ENCODE measurements around the gene UTS2R.
A peak's percentile ranks its signal among the peaks of the same experiment; 100 is the strongest.
"Not testable (repeated sequence)": the region's sequence is repeated elsewhere in the genome, so short reads cannot be mapped to it uniquely, and the experiment has no call there.

Gene UTS2R

GRCh38 chr17:82376042-82376730 is 4.6 kb downstream of the UTS2R start:
- no peak overlapping the region for H3K4me3 ChIP-seq (ENCODE audit: low read depth in 1 of 2, low read length in 2 of 2)
- no peaks in the 10 kb centered on the region for H3K9me3 ChIP-seq (ENCODE audit: control insufficient read depth in 1 of 2, low read length in 2 of 2)
- H3K27ac ChIP-seq (ENCODE audit: low read depth, low read length), result no peak overlapping the region
- peaks cover 26 to 36% of the 10 kb centered on the region in 2 donors for H3K27me3 ChIP-seq (ENCODE audit: control insufficient read depth in 1 of 2, insufficient read depth in 2 of 2, low read length in 2 of 2)
- peaks cover 7 to 18% of the 10 kb centered on the region in 2 donors for H3K4me1 ChIP-seq (ENCODE audit: control insufficient read depth in 1 of 2, insufficient read depth in 2 of 2, low read length in 2 of 2)
- no peaks in the 10 kb centered on the region for H3K36me3 ChIP-seq (ENCODE audit: control insufficient read depth in 1 of 2, insufficient read depth in 2 of 2, low read length in 2 of 2)
- H3K9ac ChIP-seq (ENCODE audit: low read depth in 1 of 2, low read length in 2 of 2), result no peak overlapping the region

DNA sequence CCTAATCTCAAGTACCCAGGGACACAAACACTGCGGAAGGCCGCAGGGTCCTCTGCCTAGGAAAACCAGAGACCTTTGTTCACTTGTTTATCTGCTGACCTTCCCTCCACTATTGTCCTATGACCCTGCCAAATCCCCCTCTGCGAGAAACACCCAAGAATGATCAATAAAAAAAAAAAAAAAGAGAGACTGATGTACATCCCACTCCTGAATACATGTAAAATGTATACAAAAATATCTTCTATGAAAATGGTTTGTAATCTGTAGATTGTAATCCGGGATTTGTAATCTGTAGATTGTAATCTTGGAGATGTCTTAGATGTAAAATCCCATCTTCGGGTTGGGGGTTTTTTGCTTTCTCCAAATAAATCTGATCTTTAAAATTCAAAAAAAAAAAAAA is 5.7 kb downstream of the UTS2R start:
- Histone ChIP-seq H3K27me3 (ENCODE audit: control insufficient read depth in 1 of 2, insufficient read depth in 2 of 2, low read length in 2 of 2) (peaks cover 21 to 30% of the 10 kb centered on the region in 2 donors), H3K4me1 (ENCODE audit: control insufficient read depth in 1 of 2, insufficient read depth in 2 of 2, low read length in 2 of 2) (peaks cover 6 to 16% of the 10 kb centered on the region in 2 donors)
- H3K9ac ChIP-seq (ENCODE audit: low read depth in 1 of 2, low read length in 2 of 2); H3K4me3 ChIP-seq (ENCODE audit: low read depth in 1 of 2, low read length in 2 of 2); H3K36me3 ChIP-seq (ENCODE audit: control insufficient read depth in 1 of 2, insufficient read depth in 2 of 2, low read length in 2 of 2); H3K9me3 ChIP-seq (ENCODE audit: control insufficient read depth in 1 of 2, low read length in 2 of 2); H3K27ac ChIP-seq (ENCODE audit: low read depth, low read length): not testable (repeated sequence)

GRCh38 chr17:82377924-82378740 is 6.6 kb downstream of the UTS2R start:
- Histone ChIP-seq H3K9ac (ENCODE audit: low read depth in 1 of 2, low read length in 2 of 2) (no peak overlapping the region), H3K4me1 (ENCODE audit: control insufficient read depth in 1 of 2, insufficient read depth in 2 of 2, low read length in 2 of 2) (peaks cover 0 to 11% of the 10 kb centered on the region in 2 donors), H3K36me3 (ENCODE audit: control insufficient read depth in 1 of 2, insufficient read depth in 2 of 2, low read length in 2 of 2) (no peaks in the 10 kb centered on the region), H3K27me3 (ENCODE audit: control insufficient read depth in 1 of 2, insufficient read depth in 2 of 2, low read length in 2 of 2) (peaks cover 14 to 25% of the 10 kb centered on the region in 2 donors), H3K9me3 (ENCODE audit: control insufficient read depth in 1 of 2, low read length in 2 of 2) (no peaks in the 10 kb centered on the region), H3K27ac (ENCODE audit: low read depth, low read length) (no peak overlapping the region), H3K4me3 (ENCODE audit: low read depth in 1 of 2, low read length in 2 of 2) (no peak overlapping the region)

GRCh38 chr17:82378741-82379021 is 7.1 kb downstream of the UTS2R start:
- H3K9me3 ChIP-seq (ENCODE audit: control insufficient read depth in 1 of 2, low read length in 2 of 2), result no peaks in the 10 kb centered on the region
- no peak overlapping the region for H3K9ac ChIP-seq (ENCODE audit: low read depth in 1 of 2, low read length in 2 of 2)
- no peaks in the 10 kb centered on the region for H3K36me3 ChIP-seq (ENCODE audit: control insufficient read depth in 1 of 2, insufficient read depth in 2 of 2, low read length in 2 of 2)
- no peak overlapping the region for H3K4me3 ChIP-seq (ENCODE audit: low read depth in 1 of 2, low read length in 2 of 2)
- peaks cover 0 to 11% of the 10 kb centered on the region in 2 donors for H3K4me1 ChIP-seq (ENCODE audit: control insufficient read depth in 1 of 2, insufficient read depth in 2 of 2, low read length in 2 of 2)
- H3K27me3 ChIP-seq (ENCODE audit: control insufficient read depth in 1 of 2, insufficient read depth in 2 of 2, low read length in 2 of 2), result peaks cover 14 to 25% of the 10 kb centered on the region in 2 donors
- no peak overlapping the region for H3K27ac ChIP-seq (ENCODE audit: low read depth, low read length)

GRCh38 chr17:82380860-82381702 is 9.5 kb downstream of the UTS2R start:
- Histone ChIP-seq H3K36me3 (ENCODE audit: control insufficient read depth in 1 of 2, insufficient read depth in 2 of 2, low read length in 2 of 2) (no peaks in the 10 kb centered on the region), H3K9ac (ENCODE audit: low read depth in 1 of 2, low read length in 2 of 2) (no peak overlapping the region), H3K27me3 (ENCODE audit: control insufficient read depth in 1 of 2, insufficient read depth in 2 of 2, low read length in 2 of 2) (peaks cover 6 to 14% of the 10 kb centered on the region in 2 donors), H3K9me3 (ENCODE audit: control insufficient read depth in 1 of 2, low read length in 2 of 2) (no peaks in the 10 kb centered on the region), H3K4me1 (ENCODE audit: control insufficient read depth in 1 of 2, insufficient read depth in 2 of 2, low read length in 2 of 2) (peaks cover 11 to 16% of the 10 kb centered on the region in 2 donors), H3K4me3 (ENCODE audit: low read depth in 1 of 2, low read length in 2 of 2) (peak overlapping the region; percentile 44 to 54), H3K27ac (ENCODE audit: low read depth, low read length) (no peak overlapping the region)

DNA sequence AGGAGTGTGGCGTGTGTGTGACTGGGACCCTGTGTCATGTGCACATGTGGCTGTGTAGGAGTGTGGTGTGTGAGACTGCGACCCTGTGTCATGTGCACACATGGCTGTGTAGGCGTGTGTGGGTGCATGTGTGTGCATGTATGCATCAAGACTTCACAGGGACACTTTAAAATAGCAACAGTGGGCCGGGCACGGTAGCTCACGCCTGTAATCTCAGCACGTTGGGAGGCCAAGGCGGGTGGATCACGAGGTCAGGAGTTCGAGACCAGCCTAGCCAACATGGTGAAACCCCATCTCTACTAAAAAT is 10.1 kb downstream of the UTS2R start:
- not testable (repeated sequence) for H3K27ac ChIP-seq (ENCODE audit: low read depth, low read length); H3K36me3 ChIP-seq (ENCODE audit: control insufficient read depth in 1 of 2, insufficient read depth in 2 of 2, low read length in 2 of 2); H3K9me3 ChIP-seq (ENCODE audit: control insufficient read depth in 1 of 2, low read length in 2 of 2); H3K9ac ChIP-seq (ENCODE audit: low read depth in 1 of 2, low read length in 2 of 2)
- peak overlapping the region in 1 of 2 donors; percentile 44 for H3K4me3 ChIP-seq (ENCODE audit: low read depth in 1 of 2, low read length in 2 of 2)
- H3K27me3 ChIP-seq (ENCODE audit: control insufficient read depth in 1 of 2, insufficient read depth in 2 of 2, low read length in 2 of 2), result peaks cover 5 to 17% of the 10 kb centered on the region in 2 donors
- peaks cover 11 to 16% of the 10 kb centered on the region in 2 donors for H3K4me1 ChIP-seq (ENCODE audit: control insufficient read depth in 1 of 2, insufficient read depth in 2 of 2, low read length in 2 of 2)

GRCh38 chr17:82382220-82382932 is 10.8 kb downstream of the UTS2R start:
- Histone ChIP-seq H3K27me3 (ENCODE audit: control insufficient read depth in 1 of 2, insufficient read depth in 2 of 2, low read length in 2 of 2) (peaks cover 12 to 23% of the 10 kb centered on the region in 2 donors), H3K4me1 (ENCODE audit: control insufficient read depth in 1 of 2, insufficient read depth in 2 of 2, low read length in 2 of 2) (peaks cover 11 to 20% of the 10 kb centered on the region in 2 donors)
- not testable (repeated sequence) for H3K4me3 ChIP-seq (ENCODE audit: low read depth in 1 of 2, low read length in 2 of 2); H3K36me3 ChIP-seq (ENCODE audit: control insufficient read depth in 1 of 2, insufficient read depth in 2 of 2, low read length in 2 of 2); H3K27ac ChIP-seq (ENCODE audit: low read depth, low read length); H3K9ac ChIP-seq (ENCODE audit: low read depth in 1 of 2, low read length in 2 of 2); H3K9me3 ChIP-seq (ENCODE audit: control insufficient read depth in 1 of 2, low read length in 2 of 2)

- peaks cover 17 to 29% of the 10 kb centered on the region in 2 donors for H3K27me3 ChIP-seq (ENCODE audit: control insufficient read depth in 1 of 2, insufficient read depth in 2 of 2, low read length in 2 of 2)
- no peaks in the 10 kb centered on the region for H3K9me3 ChIP-seq (ENCODE audit: control insufficient read depth in 1 of 2, low read length in 2 of 2)
Measured at GRCh38 chr17:82382933-82383255, 11.3 kb downstream of the UTS2R start.

DNA sequence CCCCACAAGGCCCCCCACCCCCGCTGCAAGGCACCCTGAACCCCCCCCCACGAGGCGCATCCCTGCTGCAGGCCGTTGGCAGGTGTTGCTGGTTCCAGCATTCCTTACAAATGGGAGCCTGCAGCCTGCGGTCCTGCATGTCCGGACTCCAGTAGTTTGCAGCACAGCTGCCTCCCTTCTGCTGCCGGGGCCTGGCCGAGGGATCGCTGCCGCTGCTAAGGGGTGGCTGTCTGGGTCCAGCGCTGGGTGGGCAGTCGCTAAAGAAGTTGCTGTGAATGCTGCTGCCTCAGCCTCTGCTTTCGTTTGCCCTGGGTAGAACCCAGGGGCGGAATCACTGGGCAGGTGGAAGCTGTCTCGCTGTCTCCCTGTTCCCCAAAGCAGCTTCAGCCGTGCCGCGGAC is 11.8 kb downstream of the UTS2R start:
- Histone ChIP-seq H3K27me3 (ENCODE audit: control insufficient read depth in 1 of 2, insufficient read depth in 2 of 2, low read length in 2 of 2) (peaks cover 22 to 29% of the 10 kb centered on the region in 2 donors), H3K9me3 (ENCODE audit: control insufficient read depth in 1 of 2, low read length in 2 of 2) (no peaks in the 10 kb centered on the region), H3K27ac (ENCODE audit: low read depth, low read length) (no peak overlapping the region), H3K4me3 (ENCODE audit: low read depth in 1 of 2, low read length in 2 of 2) (no peak overlapping the region), H3K36me3 (ENCODE audit: control insufficient read depth in 1 of 2, insufficient read depth in 2 of 2, low read length in 2 of 2) (no peaks in the 10 kb centered on the region), H3K4me1 (ENCODE audit: control insufficient read depth in 1 of 2, insufficient read depth in 2 of 2, low read length in 2 of 2) (peaks cover 11 to 26% of the 10 kb centered on the region in 2 donors), H3K9ac (ENCODE audit: low read depth in 1 of 2, low read length in 2 of 2) (no peak overlapping the region)

More at GRCh38 chr17:82382933-82383255, 11.3 kb downstream of the UTS2R start:
- H3K4me3 ChIP-seq (ENCODE audit: low read depth in 1 of 2, low read length in 2 of 2), result no peak overlapping the region
- no peak overlapping the region for H3K27ac ChIP-seq (ENCODE audit: low read depth, low read length)
- H3K9ac ChIP-seq (ENCODE audit: low read depth in 1 of 2, low read length in 2 of 2), result no peak overlapping the region
- peaks cover 11 to 21% of the 10 kb centered on the region in 2 donors for H3K4me1 ChIP-seq (ENCODE audit: control insufficient read depth in 1 of 2, insufficient read depth in 2 of 2, low read length in 2 of 2)
- no peaks in the 10 kb centered on the region for H3K36me3 ChIP-seq (ENCODE audit: control insufficient read depth in 1 of 2, insufficient read depth in 2 of 2, low read length in 2 of 2)
